HCT116 (cell line): ENCODE data around the gene LRRC7. TPM values are rescaled to one million over a fixed set of nuclear protein-coding genes. Genes with fewer than 3 reads are reported as not detected.

Experiments
- ATAC-seq: fragments of 200-7000 bp; cut with Tn5 transposase; 2 replicates; pipeline ENCODE4 v1.9.1; 2020; ENCODE audit warnings: mild to moderate bottlenecking, moderate library complexity
- BruUV-seq: library from RNA; stranded (reverse); fragments of 400-500 nt; replicated peaks from 2 replicates; lab custom pipeline; 2021; lab: Mats Ljungman, UMichigan
- CTCF ChIA-PET: fragments of 300-600 bp; sonication (Branson Sonifier 250); formaldehyde crosslinking; loops from one replicate; lab custom pipeline; 2021; ENCODE audit warnings: antibody characterized with exemption; lab: Charles Lee
- POLR2A ChIA-PET: fragments of 300-600, 350-600 bp; sonication (Branson Sonifier 250); formaldehyde crosslinking; loops from one replicate; lab custom pipeline; 2021; ENCODE audit warnings: antibody characterized with exemption; lab: Charles Lee
- RAD21 ChIA-PET, 2 experiments: fragments of 300-600 bp; sonication (Branson Sonifier 250); formaldehyde crosslinking; loops; one replicate each; lab custom pipeline; 2023; ENCODE audit warnings: low total read pairs in 2 of 2; ENCODE audit not compliant: uncharacterized antibody in 2 of 2, unreplicated experiment in 2 of 2, low non-redundant PET in 1 of 2; lab: Charles Lee
- DNase-seq: peaks from one replicate; pipeline ENCODE4 v3.0.0-alpha.2; 2010; ENCODE audit warnings: low read depth, low spot score
- H2AFZ ChIP-seq: fragments of 200-600 bp; shearing (Covaris generic), sonication (generic); 2 replicates; pipeline ENCODE4 v1.6.1; 2017; ENCODE audit warnings: low read depth, mixed run types, mixed read lengths, antibody characterized with exemption, low read length; ENCODE audit not compliant: poor library complexity, severe bottlenecking
- H3K27ac ChIP-seq: 2 replicates; pipeline ENCODE4 v1.5.1; 2012; ENCODE audit warnings: low read depth, low read length
- H3K27me3 ChIP-seq: fragments of 200-600 bp; sonication (generic); 2 replicates; pipeline ENCODE4 v1.6.1; 2016; ENCODE audit warnings: mixed run types, low read length, mixed read lengths; ENCODE audit not compliant: insufficient read depth
- H3K36me3 ChIP-seq, 2 experiments: fragments of 200-500 bp in 1 of 2; fragments of 200-600 bp in 1 of 2; sonication (Bioruptor generic) in 1 of 2; sonication (generic) in 1 of 2; 2 replicates each; pipeline versions ENCODE4 v1.5.1 to v1.6.1; 2014 to 2016; ENCODE audit warnings: low read length in 2 of 2, inconsistent platforms in 1 of 2, mixed read lengths in 1 of 2, mixed run types in 1 of 2; ENCODE audit not compliant: insufficient read depth in 2 of 2, control insufficient read depth in 1 of 2
- H3K4me1 ChIP-seq, 2 experiments: fragments of 200-600 bp in 1 of 2; sonication (generic) in 1 of 2; 2 replicates each; pipeline versions ENCODE4 v1.5.1 to v1.6.1; 2012 to 2017; ENCODE audit warnings: low read length in 2 of 2, inconsistent platforms in 1 of 2, mild to moderate bottlenecking in 1 of 2, mixed read lengths in 1 of 2, mixed run types in 1 of 2, moderate library complexity in 1 of 2; ENCODE audit not compliant: insufficient read depth in 2 of 2, control insufficient read depth in 1 of 2
- H3K4me2 ChIP-seq: fragments of 200-600 bp; sonication (generic); 2 replicates; pipeline ENCODE4 v1.6.1; 2017; ENCODE audit warnings: mixed run types, low read length, mixed read lengths
- H3K4me3 ChIP-seq, 2 experiments: fragments of 200-600 bp in 1 of 2; sonication (generic) in 1 of 2; replicated peaks in 1 of 2; 2 replicates each; pipeline ENCODE4 v1.5.1; 2011 to 2016; ENCODE audit warnings: low read length in 2 of 2, control low read depth in 1 of 2, low read depth in 1 of 2, mild to moderate bottlenecking in 1 of 2, mixed read lengths in 1 of 2, mixed run types in 1 of 2
- H3K79me2 ChIP-seq: fragments of 200-600 bp; sonication (generic); 2 replicates; pipeline ENCODE4 v1.6.1; 2017; ENCODE audit warnings: mild to moderate bottlenecking, mixed run types, low read length, moderate library complexity, mixed read lengths; ENCODE audit not compliant: insufficient read depth
- H3K9ac ChIP-seq: fragments of 200-600 bp; sonication (generic); 2 replicates; pipeline ENCODE4 v1.6.1; 2016; ENCODE audit warnings: low read length, mixed read lengths
- H3K9me2 ChIP-seq: fragments of 200-600 bp; sonication (generic), shearing (Covaris generic); 2 replicates; pipeline ENCODE4 v1.6.1; 2017; ENCODE audit warnings: mixed run types, mild to moderate bottlenecking, moderate library complexity; ENCODE audit not compliant: insufficient read depth
- H3K9me3 ChIP-seq, 2 experiments: fragments of 200-500 bp in 1 of 2; fragments of 200-600 bp in 1 of 2; sonication (Bioruptor generic) in 1 of 2; sonication (generic) in 1 of 2; 2 replicates each; pipeline ENCODE4 v1.6.1; 2014 to 2017; ENCODE audit warnings: low read length in 2 of 2, mixed read lengths in 2 of 2, inconsistent platforms in 1 of 2, low read depth in 1 of 2, mild to moderate bottlenecking in 1 of 2, mixed run types in 1 of 2, moderate library complexity in 1 of 2; ENCODE audit not compliant: control insufficient read depth in 1 of 2, insufficient read depth in 1 of 2
- H4K20me1 ChIP-seq: fragments of 200-600 bp; sonication (generic), shearing (Covaris generic); 2 replicates; pipeline ENCODE4 v1.6.1; 2017; ENCODE audit warnings: mixed run types, mild to moderate bottlenecking, moderate library complexity; ENCODE audit not compliant: insufficient read depth
- CBX3 ChIP-seq: IDR thresholded peaks from 2 replicates; pipeline ENCODE4 v1.6.1; 2012; ENCODE audit warnings: low read depth
- EZH2 ChIP-seq: fragments of 200-600 bp; sonication (generic); IDR thresholded peaks from 2 replicates; pipeline ENCODE4 v1.6.1; 2017; ENCODE audit warnings: antibody characterized with exemption, mixed run types
- EZH2phosphoT487 ChIP-seq: fragments of 200-600 bp; IDR thresholded peaks from 2 replicates; pipeline ENCODE4 v1.6.1; 2018; ENCODE audit warnings: antibody characterized with exemption, borderline replicate concordance
- FOSL1 ChIP-seq: IDR thresholded peaks from 2 replicates; pipeline ENCODE4 v1.6.1; 2012; ENCODE audit warnings: low read depth
- RAD21 ChIP-seq: IDR thresholded peaks from 2 replicates; pipeline ENCODE4 v1.6.1; 2012; ENCODE audit warnings: low read depth, mild to moderate bottlenecking
- SIN3A ChIP-seq: IDR thresholded peaks from 2 replicates; pipeline ENCODE4 v1.6.1; 2012; ENCODE audit warnings: low read depth
- SRF ChIP-seq: IDR thresholded peaks from 2 replicates; pipeline ENCODE4 v1.6.1; 2012; ENCODE audit warnings: low read depth
- YY1 ChIP-seq: IDR thresholded peaks from 2 replicates; pipeline ENCODE4 v1.6.1; 2011; ENCODE audit warnings: low read length, low read depth, moderate library complexity, mild to moderate bottlenecking; ENCODE audit not compliant: insufficient replicate concordance; ENCODE audit errors: extremely low read depth
- ZFX ChIP-seq: fragments of 450-650 bp; IDR thresholded peaks from 2 replicates; pipeline ENCODE4 v1.6.1; 2017
- ZNF274 ChIP-seq: fragments of 200-500 bp; sonication (Bioruptor generic); IDR thresholded peaks from 2 replicates; pipeline ENCODE4 v1.6.1; 2014; ENCODE audit warnings: mild to moderate bottlenecking, low read depth, low read length, inconsistent platforms
- intact Hi-C: fragments of 100-400 bp; cut with micrococcal nuclease; formaldehyde crosslinking; loops from 2 replicates; pipeline ENCODE4 v1.10.0; 2022
- total RNA-seq: library from RNA; stranded (reverse); gene quantifications from one replicate; pipeline ENCODE4 v1.2.1, GENCODE V29; 2021; ENCODE audit not compliant: unreplicated experiment
- TF ChIP-seq, protein P1 (sequence below), 3 experiments: fragments of 200-600 bp in 1 of 3; sonication (generic) in 1 of 3; IDR thresholded peaks in 2 of 3; conservative IDR thresholded peaks in 1 of 3; 2 replicates each; pipeline ENCODE4 v1.5.1; 2012 to 2017; ENCODE audit warnings: low read depth in 2 of 3, low read length in 2 of 3, antibody characterized with exemption in 1 of 3, borderline replicate concordance in 1 of 3, control low read depth in 1 of 3, mild to moderate bottlenecking in 1 of 3, mixed read lengths in 1 of 3, mixed run types in 1 of 3, moderate library complexity in 1 of 3; ENCODE audit not compliant: insufficient read depth in 1 of 3
- TF ChIP-seq, protein P2 (sequence below): IDR thresholded peaks from 2 replicates; pipeline ENCODE4 v1.6.1; 2012

The LRRC7 gene
- total RNA-seq, 1 experiment from 2014 or later = not detected

DNA sequence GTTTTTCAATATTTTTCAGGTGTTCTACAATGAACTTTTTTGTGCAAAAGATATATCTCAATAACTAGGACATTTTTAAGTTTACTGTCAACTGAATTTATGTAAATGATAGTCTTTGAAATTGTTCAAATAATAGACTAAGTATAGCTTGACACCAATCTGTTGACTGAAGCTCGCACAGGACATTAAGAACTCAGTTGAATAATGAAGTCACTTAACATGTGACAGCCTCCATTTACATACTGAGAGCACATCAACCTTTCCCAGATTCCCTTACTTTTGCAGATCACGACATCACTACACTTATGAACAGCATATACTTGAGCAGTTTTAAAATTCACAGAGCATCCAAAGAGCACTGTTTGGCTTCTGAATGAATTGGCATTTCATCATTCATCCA lies 268.2 kb downstream of the LRRC7 start:
- H3K9ac ChIP-seq = no peak overlapping the region
- CTCF ChIA-PET = no interaction called here
- intact Hi-C loops = no loop called here
- H3K4me3 ChIP-seq = no peak overlapping the region
- TF ChIP-seq CBX3 (no peak), SRF (no peak), EZH2 (no peak), SIN3A (no peak), RAD21 (no peak)
- TF ChIP-seq, protein P1, sequence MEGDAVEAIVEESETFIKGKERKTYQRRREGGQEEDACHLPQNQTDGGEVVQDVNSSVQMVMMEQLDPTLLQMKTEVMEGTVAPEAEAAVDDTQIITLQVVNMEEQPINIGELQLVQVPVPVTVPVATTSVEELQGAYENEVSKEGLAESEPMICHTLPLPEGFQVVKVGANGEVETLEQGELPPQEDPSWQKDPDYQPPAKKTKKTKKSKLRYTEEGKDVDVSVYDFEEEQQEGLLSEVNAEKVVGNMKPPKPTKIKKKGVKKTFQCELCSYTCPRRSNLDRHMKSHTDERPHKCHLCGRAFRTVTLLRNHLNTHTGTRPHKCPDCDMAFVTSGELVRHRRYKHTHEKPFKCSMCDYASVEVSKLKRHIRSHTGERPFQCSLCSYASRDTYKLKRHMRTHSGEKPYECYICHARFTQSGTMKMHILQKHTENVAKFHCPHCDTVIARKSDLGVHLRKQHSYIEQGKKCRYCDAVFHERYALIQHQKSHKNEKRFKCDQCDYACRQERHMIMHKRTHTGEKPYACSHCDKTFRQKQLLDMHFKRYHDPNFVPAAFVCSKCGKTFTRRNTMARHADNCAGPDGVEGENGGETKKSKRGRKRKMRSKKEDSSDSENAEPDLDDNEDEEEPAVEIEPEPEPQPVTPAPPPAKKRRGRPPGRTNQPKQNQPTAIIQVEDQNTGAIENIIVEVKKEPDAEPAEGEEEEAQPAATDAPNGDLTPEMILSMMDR (IDR thresholded peaks at IDR 0.05 in 2 of 3, conservative IDR thresholded peaks at IDR 0.05 in 1 of 3; ENCODE audit: borderline replicate concordance in 1 of 3, insufficient read depth in 1 of 3, low read depth in 2 of 3, low read length in 2 of 3) = no peak
- BruUV-seq = no TSS peak
- H3K9me2 ChIP-seq = no peaks in the 10 kb centered on the region
- H2AFZ ChIP-seq = no peak overlapping the region
- ATAC-seq (no peak), DNase-seq (no peak)
- H3K9me3 ChIP-seq = no peaks in the 10 kb centered on the region
- H3K27me3 ChIP-seq = 0 out of 2 replicates have a peak, but pooled peaks cover 3% of the 10 kb centered on the region
- POLR2A ChIA-PET = no interaction called here
- no peak overlapping the region for H3K4me2 ChIP-seq
- H3K27ac ChIP-seq = no peak overlapping the region
- H4K20me1 ChIP-seq = no peaks in the 10 kb centered on the region; the same call in 1 of the 2 replicates
- H3K36me3 ChIP-seq = no peaks in the 10 kb centered on the region
- RAD21 ChIA-PET = no interaction called here
- H3K79me2 ChIP-seq = no peaks in the 10 kb centered on the region
- H3K4me1 ChIP-seq = no peaks in the 10 kb centered on the region

DNA sequence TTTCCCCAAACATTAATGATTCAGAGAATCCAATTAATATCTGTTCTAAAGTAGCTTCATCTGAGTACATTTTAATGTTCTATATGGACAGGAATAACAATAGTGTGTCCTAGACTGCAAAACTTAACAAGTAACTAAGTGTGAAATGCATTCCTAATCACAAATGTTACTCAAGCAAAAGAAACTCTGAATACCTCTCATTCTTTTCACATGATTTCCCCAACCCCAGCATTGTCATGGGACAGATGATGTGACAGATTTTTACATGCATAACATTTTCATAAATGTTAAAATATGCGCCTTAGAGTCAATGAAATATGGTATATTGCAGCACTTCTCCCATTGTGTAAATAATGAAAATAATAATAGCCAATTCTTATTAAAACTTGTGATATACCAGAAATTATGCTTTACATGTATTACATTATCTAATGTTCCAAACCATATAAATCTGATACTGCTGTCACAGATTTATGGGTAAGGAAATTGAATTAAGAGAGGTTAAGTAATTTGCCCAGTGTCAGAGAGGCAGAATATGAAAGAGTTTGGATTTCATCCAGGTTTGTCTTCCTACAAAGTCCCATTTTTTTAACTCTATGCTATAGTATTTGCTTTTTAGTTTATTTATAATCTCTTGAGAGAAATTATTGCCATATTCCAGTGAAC lies 269.4 kb downstream of the LRRC7 start:
- H4K20me1 ChIP-seq = no peaks in the 10 kb centered on the region; the same call in 1 of the 2 replicates
- no peak overlapping the region for H3K9ac ChIP-seq
- RAD21 ChIA-PET = no interaction called here
- no peak overlapping the region for H3K4me2 ChIP-seq
- H3K27ac ChIP-seq = no peak overlapping the region
- H3K27me3 ChIP-seq = 0 out of 2 replicates have a peak, but pooled peaks cover 3% of the 10 kb centered on the region
- no peaks in the 10 kb centered on the region for H3K9me2 ChIP-seq
- ATAC-seq (no peak), DNase-seq (no peak)
- H2AFZ ChIP-seq = no peak overlapping the region
- intact Hi-C loops = no loop called here
- POLR2A ChIA-PET = no interaction called here
- H3K4me3 ChIP-seq = no peak overlapping the region
- CTCF ChIA-PET = no interaction called here
- H3K9me3 ChIP-seq = no peaks in the 10 kb centered on the region
- H3K79me2 ChIP-seq = no peaks in the 10 kb centered on the region
- H3K36me3 ChIP-seq = no peaks in the 10 kb centered on the region
- H3K4me1 ChIP-seq = no peaks in the 10 kb centered on the region
- BruUV-seq = no TSS peak
- TF ChIP-seq EZH2phosphoT487 (no peak), ZFX (no peak), CBX3 (no peak), FOSL1 (no peak), SRF (no peak), YY1 (no peak), ZNF274 (no peak)
- TF ChIP-seq, protein P2, sequence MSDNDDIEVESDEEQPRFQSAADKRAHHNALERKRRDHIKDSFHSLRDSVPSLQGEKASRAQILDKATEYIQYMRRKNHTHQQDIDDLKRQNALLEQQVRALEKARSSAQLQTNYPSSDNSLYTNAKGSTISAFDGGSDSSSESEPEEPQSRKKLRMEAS = no peak
- TF ChIP-seq, protein P1 (IDR thresholded peaks at IDR 0.05 in 2 of 3, conservative IDR thresholded peaks at IDR 0.05 in 1 of 3; ENCODE audit: borderline replicate concordance in 1 of 3, insufficient read depth in 1 of 3, low read depth in 2 of 3, low read length in 2 of 3) = no peak
